ENCODE measurements around the gene TOP1. TPM values are rescaled to one million over a fixed set of nuclear protein-coding genes. Genes with fewer than 3 reads are reported as not detected.
A peak's percentile ranks its signal among the peaks of the same experiment; 100 is the strongest.

Gene TOP1
- total RNA-seq, result 10 to 100 TPM; 32.2 to 36.3 (median 36.3) TPM
- total RNA-seq (2013), result 25.7 TPM

- peak within 1 kb of the TSS; percentile 98 for H3K4me3 Mint-ChIP-seq
- intact Hi-C loops (cut with micrococcal nuclease), result loop anchor here (2.0 kb wide), 2 partner anchors 20 to 66 kb away; no protein-coding TSS in a partner anchor
- Histone ChIP-seq H3K36me3 (ENCODE audit: control insufficient read depth, insufficient read depth, low read length) (no peaks in the 10 kb centered on the region), H3K4me1 (ENCODE audit: control insufficient read depth, insufficient read depth, low read length) (peaks cover 15% of the 10 kb centered on the region), H3K9me3 (ENCODE audit: control insufficient read depth, insufficient read depth, low read length) (no peaks in the 10 kb centered on the region), H3K4me3 (ENCODE audit: low read length) (peak within 1 kb of the TSS; percentile 65), H3K27me3 (ENCODE audit: control insufficient read depth, insufficient read depth, low read length) (no peaks in the 10 kb centered on the region), H3K27ac (ENCODE audit: low read length) (peak within 1 kb of the TSS; percentile 81)
- DNase-seq (peak; percentile 100), ATAC-seq (peak; percentile 95 to 99 (median 96))
- H3K27me3 Mint-ChIP-seq (ENCODE audit: low read depth in 2 of 2), result no peaks in the 10 kb centered on the region
- WGBS (ENCODE audit: insufficient coverage), result under 1% methylated on average over 85 of the region's 85 CpGs
- peaks cover 41 to 47% of the 10 kb centered on the region in 2 donors for H3K4me1 Mint-ChIP-seq
- TF ChIP-seq CTCF (IDR thresholded peaks at IDR 0.05), result no peak
- peak within 1 kb of the TSS; percentile 94 to 98 for H3K27ac Mint-ChIP-seq
- no peaks in the 10 kb centered on the region for H3K36me3 Mint-ChIP-seq
- no peaks in the 10 kb centered on the region for H3K9me3 Mint-ChIP-seq
Observed at GRCh38 chr20:41028359-41029149, at the start of gene TOP1. Gene TOP1, plus strand, starts transcription at chr20:41028822. Its CDS starts 246 bp downstream, at chr20:41029068.

GRCh38 chr20:40979247-40979646 is 49.4 kb upstream of the TOP1 start:
- H3K4me3 ChIP-seq (ENCODE audit: low read length), result no peak overlapping the region
- Mint-ChIP-seq H3K4me1 (no peaks in the 10 kb centered on the region), H3K4me3 (no peak overlapping the region), H3K36me3 (peaks cover 19% of the 10 kb centered on the region), H3K27ac (no peak overlapping the region), H3K9me3 (peaks cover 9 to 11% of the 10 kb centered on the region in 2 donors), H3K27me3 (ENCODE audit: low read depth in 2 of 2) (peaks cover 15 to 42% of the 10 kb centered on the region in 2 donors)
- no peak overlapping the region for H3K27ac ChIP-seq (ENCODE audit: low read length)
- no peak for DNase-seq
- peaks cover 5% of the 10 kb centered on the region for H3K27me3 ChIP-seq (ENCODE audit: control insufficient read depth, insufficient read depth, low read length)
- H3K36me3 ChIP-seq (ENCODE audit: control insufficient read depth, insufficient read depth, low read length), result no peaks in the 10 kb centered on the region
- WGBS (ENCODE audit: insufficient coverage), result 89% methylated on average over 2 of the region's 2 CpGs
- intact Hi-C loops (cut with micrococcal nuclease), result no loop called here
- no peak for TF ChIP-seq CTCF (IDR thresholded peaks at IDR 0.05)
- no peaks in the 10 kb centered on the region for H3K9me3 ChIP-seq (ENCODE audit: control insufficient read depth, insufficient read depth, low read length)
- H3K4me1 ChIP-seq (ENCODE audit: control insufficient read depth, insufficient read depth, low read length), result no peaks in the 10 kb centered on the region
- no peak for ATAC-seq

- Mint-ChIP-seq H3K4me1 (no peaks in the 10 kb centered on the region), H3K36me3 (peaks cover 19% of the 10 kb centered on the region), H3K27ac (no peak overlapping the region), H3K9me3 (peaks cover 9 to 11% of the 10 kb centered on the region in 2 donors), H3K4me3 (no peak overlapping the region), H3K27me3 (ENCODE audit: low read depth in 2 of 2) (peaks cover 15 to 31% of the 10 kb centered on the region in 2 donors)
- Histone ChIP-seq H3K36me3 (ENCODE audit: control insufficient read depth, insufficient read depth, low read length) (no peaks in the 10 kb centered on the region), H3K4me3 (ENCODE audit: low read length) (no peak overlapping the region), H3K9me3 (ENCODE audit: control insufficient read depth, insufficient read depth, low read length) (no peaks in the 10 kb centered on the region), H3K27me3 (ENCODE audit: control insufficient read depth, insufficient read depth, low read length) (peaks cover 5% of the 10 kb centered on the region), H3K4me1 (ENCODE audit: control insufficient read depth, insufficient read depth, low read length) (no peaks in the 10 kb centered on the region), H3K27ac (ENCODE audit: low read length) (no peak overlapping the region)
- DNase-seq (no peak), ATAC-seq (no peak)
- intact Hi-C loops (cut with micrococcal nuclease), result no loop called here
- TF ChIP-seq CTCF (IDR thresholded peaks at IDR 0.05), result no peak
- 85% methylated on average over 4 of the region's 4 CpGs for WGBS (ENCODE audit: insufficient coverage)
Observed at GRCh38 chr20:40980106-40980827, 48.4 kb upstream of the TOP1 start.
